H1 (cell line): Measurements from ENCODE around the gene PDCD5. TPM values are rescaled to one million over a fixed set of nuclear protein-coding genes. Genes with fewer than 3 reads are reported as not detected.
"Not testable (repeated sequence)": the region's sequence is repeated elsewhere in the genome, so short reads cannot be mapped to it uniquely, and the experiment has no call there.

ENCODE experiments used
- CTCF ChIA-PET: fragments of 300-600 bp; sonication (Branson Sonifier 250); formaldehyde crosslinking; loops from one replicate; lab custom pipeline; 2021; ENCODE audit not compliant: partially characterized antibody; lab: Charles Lee
- POLR2A ChIA-PET: fragments of 300-600 bp; sonication (Branson Sonifier 250); formaldehyde crosslinking; loops from one replicate; lab custom pipeline; 2021; ENCODE audit warnings: inconsistent platforms; ENCODE audit not compliant: partially characterized antibody; lab: Charles Lee
- DNase-seq, 2 experiments: peaks; one replicate each; pipeline versions ENCODE4 v3.0.0 to v3.0.0-alpha.2; 2010 to 2022; ENCODE audit warnings: low spot score in 2 of 2, low read depth in 1 of 2, mixed read lengths in 1 of 2
- FAIRE-seq: peaks from 2 replicates; lab custom pipeline; 2011; peaks lifted over from hg19 to GRCh38; lab: Jason Lieb, UNC
- H2AFZ ChIP-seq: 2 replicates; pipeline ENCODE4 v1.8.1; 2012; ENCODE audit warnings: low read length, inconsistent platforms
- H2AK5ac ChIP-seq: 2 replicates; pipeline ENCODE4 v1.6.1; 2013; ENCODE audit warnings: low read depth, low read length
- H2BK120ac ChIP-seq: replicated peaks from 2 replicates; pipeline ENCODE3; 2013; ENCODE audit warnings: low read depth, low read length, inconsistent platforms
- H2BK12ac ChIP-seq: 2 replicates; pipeline ENCODE4 v1.6.1; 2013; ENCODE audit warnings: low read depth, low read length
- H2BK15ac ChIP-seq: 2 replicates; pipeline ENCODE4 v1.6.1; 2013; ENCODE audit warnings: low read length
- H2BK20ac ChIP-seq: 2 replicates; pipeline ENCODE4 v1.6.1; 2013; ENCODE audit warnings: low read length
- H2BK5ac ChIP-seq: 2 replicates; pipeline ENCODE4 v1.6.1; 2013; ENCODE audit warnings: low read depth, low read length
- H3K14ac ChIP-seq: 2 replicates; pipeline ENCODE4 v1.6.1; 2013; ENCODE audit warnings: inconsistent platforms; ENCODE audit not compliant: insufficient read length
- H3K18ac ChIP-seq: 2 replicates; pipeline ENCODE4 v1.6.1; 2013; ENCODE audit warnings: low read length; ENCODE audit errors: extremely low read depth
- H3K23ac ChIP-seq: 2 replicates; pipeline ENCODE4 v1.6.1; 2013; ENCODE audit warnings: inconsistent platforms; ENCODE audit not compliant: insufficient read length
- H3K23me2 ChIP-seq: 2 replicates; pipeline ENCODE4 v1.6.1; 2013; ENCODE audit warnings: low read depth, low read length
- H3K27ac ChIP-seq: 2 replicates; pipeline ENCODE4 v1.6.1; 2011; ENCODE audit warnings: low read depth, low read length, inconsistent platforms
- H3K27me3 ChIP-seq, 4 experiments: replicated peaks in 1 of 4; 1 replicate in 1 of 4; 2 replicates in 3 of 4; pipeline versions ENCODE4 v1.6.1 to v1.8.1; 2011 to 2013; ENCODE audit warnings: low read length in 3 of 4, mild to moderate bottlenecking in 3 of 4, inconsistent platforms in 2 of 4, mixed read lengths in 2 of 4, moderate library complexity in 1 of 4; ENCODE audit not compliant: control insufficient read depth in 3 of 4, insufficient read depth in 3 of 4; ENCODE audit errors: extremely low read depth in 1 of 4
- H3K36me3 ChIP-seq, 4 experiments: 2 replicates each; pipeline versions ENCODE4 v1.6.1 to v1.8.1; 2011 to 2013; ENCODE audit warnings: mild to moderate bottlenecking in 4 of 4, low read length in 3 of 4, moderate library complexity in 2 of 4, control low read depth in 1 of 4, inconsistent platforms in 1 of 4; ENCODE audit not compliant: insufficient read depth in 4 of 4, control insufficient read depth in 2 of 4
- H3K4ac ChIP-seq: replicated peaks from 2 replicates; pipeline ENCODE3; 2013; ENCODE audit warnings: low read length, low read depth, mixed read lengths, inconsistent platforms; ENCODE audit not compliant: insufficient read length
- H3K4me1 ChIP-seq, 4 experiments: replicated peaks in 1 of 4; 1 replicate in 1 of 4; 2 replicates in 3 of 4; pipeline versions ENCODE4 v1.6.1 to v1.8.1; 2011 to 2013; ENCODE audit warnings: low read length in 3 of 4, inconsistent platforms in 2 of 4, mixed read lengths in 1 of 4; ENCODE audit not compliant: insufficient read depth in 4 of 4, control insufficient read depth in 3 of 4
- H3K4me2 ChIP-seq, 2 experiments: 2 replicates each; pipeline versions ENCODE4 v1.6.1 to v1.8.1; 2011 to 2013; ENCODE audit warnings: low read depth in 2 of 2, low read length in 2 of 2, control low read depth in 1 of 2, inconsistent platforms in 1 of 2, mild to moderate bottlenecking in 1 of 2; ENCODE audit not compliant: insufficient read depth in 1 of 2
- H3K4me3 ChIP-seq, 4 experiments: fragments of 200-600, 300-600 bp in 1 of 4; sonication (generic), shearing (Covaris generic), sonication (Bioruptor Twin) in 1 of 4; 2 replicates each; pipeline versions ENCODE4 v1.5.1 to v1.8.1; 2011 to 2016; ENCODE audit warnings: low read length in 4 of 4, low read depth in 3 of 4, control low read depth in 2 of 4, inconsistent platforms in 2 of 4, mild to moderate bottlenecking in 2 of 4, mixed read lengths in 1 of 4, moderate library complexity in 1 of 4; ENCODE audit not compliant: insufficient read depth in 2 of 4; ENCODE audit errors: extremely low read depth in 1 of 4
- H3K56ac ChIP-seq: replicated peaks from 2 replicates; pipeline ENCODE3; 2013; ENCODE audit warnings: low read depth, mild to moderate bottlenecking, mixed read lengths, low read length, inconsistent platforms; ENCODE audit not compliant: insufficient read length
- H3K79me1 ChIP-seq: 2 replicates; pipeline ENCODE4 v1.6.1; 2013; ENCODE audit warnings: low read depth, low read length, control low read depth
- H3K79me2 ChIP-seq, 2 experiments: 2 replicates each; pipeline versions ENCODE4 v1.6.1 to v1.8.1; 2012 to 2013; ENCODE audit warnings: low read length in 2 of 2, mild to moderate bottlenecking in 2 of 2, inconsistent platforms in 1 of 2; ENCODE audit not compliant: insufficient read depth in 2 of 2, control insufficient read depth in 1 of 2
- H3K9ac ChIP-seq, 4 experiments: replicated peaks in 1 of 4; 1 replicate in 1 of 4; 2 replicates in 3 of 4; pipeline versions ENCODE4 v1.6.1 to v1.8.1; 2011 to 2013; ENCODE audit warnings: low read depth in 3 of 4, low read length in 3 of 4, control low read depth in 2 of 4, mild to moderate bottlenecking in 2 of 4, moderate library complexity in 2 of 4, inconsistent platforms in 1 of 4; ENCODE audit errors: extremely low read depth in 1 of 4
- H3K9me3 ChIP-seq, 2 experiments: 2 replicates each; pipeline versions ENCODE4 v1.6.1 to v1.8.1; 2012 to 2013; ENCODE audit warnings: mild to moderate bottlenecking in 2 of 2, moderate library complexity in 2 of 2, control low read depth in 1 of 2, inconsistent platforms in 1 of 2, low read depth in 1 of 2, low read length in 1 of 2, mixed read lengths in 1 of 2; ENCODE audit not compliant: insufficient read depth in 2 of 2
- H4K20me1 ChIP-seq, 2 experiments: replicated peaks in 1 of 2; 2 replicates each; pipeline versions ENCODE3 to v1.8.1; 2011 to 2013; ENCODE audit warnings: inconsistent platforms in 2 of 2, low read length in 2 of 2, mild to moderate bottlenecking in 1 of 2; ENCODE audit not compliant: insufficient read depth in 2 of 2, control insufficient read depth in 1 of 2
- H4K5ac ChIP-seq: 2 replicates; pipeline ENCODE4 v1.6.1; 2013; ENCODE audit warnings: low read length, low read depth, mixed read lengths, inconsistent platforms; ENCODE audit not compliant: insufficient read length
- H4K8ac ChIP-seq: 2 replicates; pipeline ENCODE4 v1.8.0; 2013; ENCODE audit warnings: mild to moderate bottlenecking, moderate library complexity, low read length, inconsistent platforms; ENCODE audit not compliant: insufficient read depth; ENCODE audit errors: extremely low read depth
- H4K91ac ChIP-seq: replicated peaks from 2 replicates; pipeline ENCODE3; 2013; ENCODE audit warnings: low read length, mixed read lengths, inconsistent platforms; ENCODE audit not compliant: insufficient read length
- WGBS, 2 experiments: shearing (Covaris generic) in 1 of 2; methylation state at CpG; one replicate each; pipeline versions ENCODE4 v1.1.6 to v1.1.7; 2013 to 2015; ENCODE audit warnings: low lambda C conversion rate in 2 of 2, mixed read lengths in 2 of 2, inconsistent platforms in 1 of 2, low coverage in 1 of 2, missing lambda C conversion rate in 1 of 2; ENCODE audit not compliant: insufficient replicate concordance in 2 of 2, insufficient coverage in 1 of 2, insufficient read length in 1 of 2; ENCODE audit errors: extremely low coverage in 1 of 2, missing lambda C conversion rate in 1 of 2; 5-methylcytosine and 5-hydroxymethylcytosine counted together
- polyA plus RNA-seq, 7 experiments: library from polyadenylated mRNA; depleted of rRNA in 3 of 7; stranded (reverse) in 5 of 7; unstranded in 2 of 7; fragments of >200 nt in 5 of 7; fragments of 200-250 nt in 2 of 7; gene quantifications; 1 replicate in 5 of 7; 2 replicates in 1 of 7; 4 replicates in 1 of 7; pipeline versions ENCODE4 v1.2.1 to v1.2.3, GENCODE V29; 2011 to 2013; ENCODE audit warnings: missing spikeins in 2 of 7, mixed read lengths in 2 of 7
- total RNA-seq: library from RNA; stranded (reverse); fragmentation: NEBNext Ultra II Directional; extraction: Animal tissue kit (Norgen Biotek cat#: 25700); gene quantifications from 2 replicates; pipeline ENCODE4 v1.2.1, GENCODE V29; 2021

The PDCD5 gene
- total and polyA plus RNA-seq, 2 of the 8 experiments (the other 6 are each of a cell fraction or from before 2014, with no cell fraction given): 43.2 to 98.8 TPM

- H2BK120ac ChIP-seq, H3K79me1 ChIP-seq: not testable (repeated sequence)
- CTCF ChIA-PET: interaction anchor here (1.4 to 3.4 kb wide), 2 partner anchors 7 to 107 kb away, joined by 3 to 24 read pairs; no protein-coding TSS in a partner anchor
Measured at GRCh38 chr19:32571471-32572075, 9.4 kb upstream of the PDCD5 start.

More at GRCh38 chr19:32571471-32572075, 9.4 kb upstream of the PDCD5 start:
- not testable (repeated sequence) for H3K4me2 ChIP-seq, H3K56ac ChIP-seq, H4K91ac ChIP-seq, H4K8ac ChIP-seq, FAIRE-seq, H3K9me3 ChIP-seq, H3K18ac ChIP-seq, H3K4me3 ChIP-seq, H3K4ac ChIP-seq, H3K79me2 ChIP-seq, H3K27me3 ChIP-seq, DNase-seq, H2AK5ac ChIP-seq, H2BK12ac ChIP-seq, H3K9ac ChIP-seq, H3K14ac ChIP-seq, H4K5ac ChIP-seq, H3K36me3 ChIP-seq, H2BK20ac ChIP-seq, H2AFZ ChIP-seq, H4K20me1 ChIP-seq, H2BK5ac ChIP-seq, H3K23ac ChIP-seq, H3K4me1 ChIP-seq, H2BK15ac ChIP-seq, H3K23me2 ChIP-seq, H3K27ac ChIP-seq
- 92% methylated on average over 21 of the region's 36 CpGs; no CpG with 5 or more reads in 1 of the 2 experiments for WGBS, 2 experiments
- POLR2A ChIA-PET: interaction anchor here (0.9 to 2.0 kb wide), 2 partner anchors 9 to 166 kb away, joined by 3 to 6 read pairs; partner anchors contain the start of genes DPY19L3 and PDCD5
